HepG2 (cell line): ENCODE data around the gene NOM1. TPM values are rescaled to one million over a fixed set of nuclear protein-coding genes. Genes with fewer than 3 reads are reported as not detected.

Experiments
- ATAC-seq: fragments of 200-7000 bp; cut with Tn5 transposase; 3 replicates; pipeline ENCODE4 v1.9.1; 2020; ENCODE audit warnings: mild to moderate bottlenecking, moderate library complexity
- BruUV-seq: library from RNA; stranded (reverse); fragments of 400-500 nt; replicated peaks from 2 replicates; lab custom pipeline; 2021; lab: Mats Ljungman, UMichigan
- CTCF ChIA-PET: fragments of 300-600 bp; formaldehyde crosslinking; extraction: SDS; loops from one replicate; lab custom pipeline; 2021; ENCODE audit warnings: low total read pairs, inconsistent platforms, low intra/inter-chr PET ratio; lab: Yijun Ruan, JAX
- POLR2A ChIA-PET: fragments of 350-600 bp; sonication (Branson Sonifier 250); formaldehyde crosslinking; loops from one replicate; lab custom pipeline; 2020; ENCODE audit warnings: antibody characterized with exemption, inconsistent platforms; lab: Yijun Ruan, JAX
- DNase-seq: peaks from one replicate; pipeline ENCODE4 v3.0.0-alpha.2; 2015; ENCODE audit warnings: low spot score
- FAIRE-seq: peaks from 3 replicates; lab custom pipeline; 2011; peaks lifted over from hg19 to GRCh38; lab: Jason Lieb, UNC
- H2AFZ ChIP-seq: one replicate; pipeline ENCODE4 v1.6.1; 2011; ENCODE audit warnings: low read length, inconsistent platforms
- H3K27ac ChIP-seq: fragments of 300-600 bp; 3 replicates; pipeline ENCODE4 v1.8.0; 2011; ENCODE audit warnings: mixed run types, mild to moderate bottlenecking, mixed read lengths, low read length, inconsistent platforms; ENCODE audit not compliant: insufficient read depth; ENCODE audit errors: extremely low read length
- H3K27me3 ChIP-seq, 2 experiments: fragments of 200-600 bp in 1 of 2; 2 replicates in 1 of 2; 3 replicates in 1 of 2; pipeline versions ENCODE4 v1.6.0 to v1.8.0; 2011; ENCODE audit warnings: low read length in 2 of 2, mild to moderate bottlenecking in 2 of 2, moderate library complexity in 2 of 2, inconsistent platforms in 1 of 2; ENCODE audit not compliant: insufficient read depth in 2 of 2, control insufficient read depth in 1 of 2
- H3K36me3 ChIP-seq, 2 experiments: fragments of 200-600 bp in 1 of 2; replicated peaks in 1 of 2; 2 replicates in 1 of 2; 3 replicates in 1 of 2; pipeline versions ENCODE4 v1.5.1 to v1.8.0; 2011; ENCODE audit warnings: low read length in 2 of 2, inconsistent platforms in 1 of 2; ENCODE audit not compliant: insufficient read depth in 2 of 2, control insufficient read depth in 1 of 2
- H3K4me1 ChIP-seq: 2 replicates; pipeline ENCODE4 v1.5.1; 2012; ENCODE audit warnings: low read length, inconsistent platforms; ENCODE audit not compliant: insufficient read depth
- H3K4me2 ChIP-seq: 2 replicates; pipeline ENCODE4 v1.6.0; 2011; ENCODE audit warnings: low read depth, low read length, inconsistent platforms
- H3K4me3 ChIP-seq, 3 experiments: fragments of 200-600 bp in 1 of 3; sonication (generic), shearing (Covaris generic) in 1 of 3; replicated peaks in 1 of 3; 2 replicates each; pipeline ENCODE4 v1.5.1; 2011 to 2016; ENCODE audit warnings: low read length in 3 of 3, inconsistent platforms in 2 of 3, low read depth in 2 of 3, mild to moderate bottlenecking in 2 of 3, control low read depth in 1 of 3, mixed read lengths in 1 of 3; ENCODE audit not compliant: insufficient read depth in 1 of 3
- H3K79me2 ChIP-seq: one replicate; pipeline ENCODE4 v1.6.1; 2011; ENCODE audit warnings: low read length, inconsistent platforms; ENCODE audit not compliant: insufficient read depth
- H3K9ac ChIP-seq: 2 replicates; pipeline ENCODE4 v1.6.0; 2011; ENCODE audit warnings: mild to moderate bottlenecking, low read depth, low read length, inconsistent platforms; ENCODE audit not compliant: insufficient read depth
- H3K9me3 ChIP-seq: 2 replicates; pipeline ENCODE4 v1.5.1; 2012; ENCODE audit warnings: mild to moderate bottlenecking, low read length
- H4K20me1 ChIP-seq: 2 replicates; pipeline ENCODE4 v1.6.0; 2011; ENCODE audit warnings: inconsistent platforms, mild to moderate bottlenecking, low read length, moderate library complexity; ENCODE audit not compliant: insufficient read depth
- CEBPZ ChIP-seq: IDR thresholded peaks from 2 replicates; pipeline ENCODE4 v1.6.1; 2012; ENCODE audit warnings: low read length, improper control_type of control experiment
- IKZF4 ChIP-seq: sonication (generic); formaldehyde crosslinking; IDR thresholded peaks from 2 replicates; pipeline ENCODE4 v1.5.1; 2020; ENCODE audit warnings: borderline replicate concordance, mild to moderate bottlenecking, low read depth, missing genetic modification reagents; ENCODE audit errors: not compliant biosample characterization
- JARID2 ChIP-seq: sonication (generic); formaldehyde crosslinking; IDR thresholded peaks from 2 replicates; pipeline ENCODE4 v1.8.1; 2023; ENCODE audit warnings: missing genetic modification reagents, inconsistent platforms; ENCODE audit not compliant: insufficient replicate concordance
- ONECUT2 ChIP-seq: sonication (generic); formaldehyde crosslinking; IDR thresholded peaks from 2 replicates; pipeline ENCODE4 v1.4.0; 2020; ENCODE audit warnings: missing genetic modification reagents
- PAF1 ChIP-seq: IDR thresholded peaks from 2 replicates; pipeline ENCODE4 v1.6.1; 2016; ENCODE audit warnings: missing genetic modification reagents, missing compliant biosample characterization
- RORA ChIP-seq: sonication (generic); formaldehyde crosslinking; IDR thresholded peaks from 2 replicates; pipeline ENCODE4 v1.5.0; 2020; ENCODE audit warnings: mild to moderate bottlenecking, missing genetic modification reagents, moderate library complexity
- SIX1 ChIP-seq: sonication (generic); formaldehyde crosslinking; IDR thresholded peaks from 2 replicates; pipeline ENCODE4 v1.4.0; 2020; ENCODE audit warnings: missing genetic modification reagents, borderline replicate concordance
- TCF12 ChIP-seq, 2 experiments: fragments of 450-650 bp in 1 of 2; sonication (generic) in 1 of 2; formaldehyde crosslinking in 1 of 2; IDR thresholded peaks; 2 replicates each; pipeline versions ENCODE4 v1.6.1 to v1.8.0; 2017 to 2022; ENCODE audit warnings: antibody characterized with exemption in 1 of 2, mild to moderate bottlenecking in 1 of 2, missing genetic modification reagents in 1 of 2, moderate library complexity in 1 of 2
- ZEB1 ChIP-seq: IDR thresholded peaks from 2 replicates; pipeline ENCODE4 v1.6.1; 2012; ENCODE audit warnings: mild to moderate bottlenecking, low read depth, inconsistent platforms; ENCODE audit not compliant: insufficient replicate concordance
- ZNF747 ChIP-seq: sonication (generic); formaldehyde crosslinking; IDR thresholded peaks from 2 replicates; pipeline ENCODE4 v1.8.1; 2023; ENCODE audit warnings: missing genetic modification reagents, mild to moderate bottlenecking, borderline replicate concordance
- ZSCAN29 ChIP-seq: sonication (generic); formaldehyde crosslinking; conservative IDR thresholded peaks from 2 replicates; pipeline ENCODE4 v1.4.0; 2020; ENCODE audit warnings: mild to moderate bottlenecking, missing genetic modification reagents
- WGBS: methylation state at CpG from one replicate; pipeline ENCODE4 v1.1.6; 2017; ENCODE audit warnings: low lambda C conversion rate; 5-methylcytosine and 5-hydroxymethylcytosine counted together
- in situ Hi-C: cut with HindIII; loops from 2 replicates; pipeline ENCODE4 v1.10.0; 2017; ENCODE audit warnings: low pct_unique_long_range_greater_than_20kb; ENCODE audit not compliant: extremely low pct_ligation_motif_present
- intact Hi-C: fragments of 100-400 bp; cut with micrococcal nuclease; formaldehyde crosslinking; loops from one replicate; pipeline ENCODE4 v1.10.0; 2022; ENCODE audit not compliant: unreplicated experiment
- polyA plus RNA-seq, 8 experiments: library from polyadenylated mRNA; depleted of rRNA in 3 of 8; stranded (reverse) in 7 of 8; unstranded in 1 of 8; fragments of >200 nt; fragmentation: Illumina TruSeq in 4 of 8; extraction: Trizol in 4 of 8; gene quantifications; 2 replicates each; pipeline versions ENCODE4 v1.2.1 to v1.2.3, GENCODE V29; 2011 to 2016; ENCODE audit warnings: low read depth in 4 of 8, missing spikeins in 1 of 8, mixed read lengths in 1 of 8; ENCODE audit not compliant: insufficient read depth in 1 of 8
- total RNA-seq, 5 experiments: library from RNA; depleted of rRNA; stranded (reverse); fragments of >200 nt; fragmentation: Illumina TruSeq; extraction: Trizol; gene quantifications; 2 replicates each; pipeline ENCODE4 v1.2.3, GENCODE V29; 2016; ENCODE audit warnings: low read depth in 1 of 5
- TF ChIP-seq, protein P1 (sequence below): sonication (generic); formaldehyde crosslinking; IDR thresholded peaks from 2 replicates; pipeline ENCODE4 v1.4.0; 2020; ENCODE audit warnings: missing genetic modification reagents
- TF ChIP-seq, protein P2 (sequence below): sonication (generic); formaldehyde crosslinking; IDR thresholded peaks from 2 replicates; pipeline ENCODE4 v1.8.0; 2022; ENCODE audit warnings: low read depth, missing genetic modification reagents

NOM1 gene
- total and polyA plus RNA-seq, 2 of the 13 experiments (the other 11 are each of a cell fraction or from before 2014, with no cell fraction given), result 14.2 to 26.2 TPM

- FAIRE-seq (no peak), ATAC-seq (peak; percentile 6; the same call in 1 of the 3 replicates), DNase-seq (no peak)
- Histone ChIP-seq H3K9ac (no peak overlapping the region), H4K20me1 (no peaks in the 10 kb centered on the region), H3K36me3 (no peaks in the 10 kb centered on the region), H3K4me3 (no peak overlapping the region; a peak in 1 of 6 replicates), H3K79me2 (peaks cover 3% of the 10 kb centered on the region), H3K27me3 (peaks cover 12 to 77% of the 10 kb centered on the region in 2 experiments), H3K9me3 (no peaks in the 10 kb centered on the region), H3K27ac (no peak overlapping the region), H3K4me1 (peaks cover 62% of the 10 kb centered on the region), H3K4me2 (peak overlapping the region; percentile 49), H2AFZ (no peak overlapping the region)
- WGBS, result 41% methylated on average over 13 of the region's 13 CpGs
- ChIA-PET POLR2A (interaction anchor here (1.1 to 1.4 kb wide), 2 partner anchors 26 to 124 kb away, joined by 3 read pairs; partner anchors contain the start of gene UBE3C), CTCF (no interaction called here)
- in situ Hi-C loops (no loop called here), intact Hi-C loops (loop anchor here (10.0 kb wide), 1 partner anchor 121 kb away; the partner anchor contains the start of gene UBE3C)
- no TSS peak for BruUV-seq
- no peak for TF ChIP-seq TCF12 (IDR thresholded peaks at IDR 0.05)
- TF ChIP-seq TCF12 (CRISPR knock-in tag; IDR thresholded peaks at IDR 0.05), result no peak
- peak; percentile 34 for TF ChIP-seq ZEB1
- TF ChIP-seq CEBPZ, result no peak
- TF ChIP-seq SIX1 (CRISPR knock-in tag), result no peak
- no peak for TF ChIP-seq RORA (CRISPR knock-in tag)
- TF ChIP-seq ONECUT2 (CRISPR knock-in tag), result peak; percentile 79; the same call in 1 of the 2 replicates
- TF ChIP-seq PAF1 (CRISPR knock-in tag), result no peak
- no peak for TF ChIP-seq IKZF4 (CRISPR knock-in tag)
- TF ChIP-seq, protein P1, sequence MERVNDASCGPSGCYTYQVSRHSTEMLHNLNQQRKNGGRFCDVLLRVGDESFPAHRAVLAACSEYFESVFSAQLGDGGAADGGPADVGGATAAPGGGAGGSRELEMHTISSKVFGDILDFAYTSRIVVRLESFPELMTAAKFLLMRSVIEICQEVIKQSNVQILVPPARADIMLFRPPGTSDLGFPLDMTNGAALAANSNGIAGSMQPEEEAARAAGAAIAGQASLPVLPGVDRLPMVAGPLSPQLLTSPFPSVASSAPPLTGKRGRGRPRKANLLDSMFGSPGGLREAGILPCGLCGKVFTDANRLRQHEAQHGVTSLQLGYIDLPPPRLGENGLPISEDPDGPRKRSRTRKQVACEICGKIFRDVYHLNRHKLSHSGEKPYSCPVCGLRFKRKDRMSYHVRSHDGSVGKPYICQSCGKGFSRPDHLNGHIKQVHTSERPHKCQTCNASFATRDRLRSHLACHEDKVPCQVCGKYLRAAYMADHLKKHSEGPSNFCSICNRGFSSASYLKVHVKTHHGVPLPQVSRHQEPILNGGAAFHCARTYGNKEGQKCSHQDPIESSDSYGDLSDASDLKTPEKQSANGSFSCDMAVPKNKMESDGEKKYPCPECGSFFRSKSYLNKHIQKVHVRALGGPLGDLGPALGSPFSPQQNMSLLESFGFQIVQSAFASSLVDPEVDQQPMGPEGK (CRISPR knock-in tag), result peak; percentile 21; the same call in 1 of the 2 replicates
- TF ChIP-seq, protein P2, sequence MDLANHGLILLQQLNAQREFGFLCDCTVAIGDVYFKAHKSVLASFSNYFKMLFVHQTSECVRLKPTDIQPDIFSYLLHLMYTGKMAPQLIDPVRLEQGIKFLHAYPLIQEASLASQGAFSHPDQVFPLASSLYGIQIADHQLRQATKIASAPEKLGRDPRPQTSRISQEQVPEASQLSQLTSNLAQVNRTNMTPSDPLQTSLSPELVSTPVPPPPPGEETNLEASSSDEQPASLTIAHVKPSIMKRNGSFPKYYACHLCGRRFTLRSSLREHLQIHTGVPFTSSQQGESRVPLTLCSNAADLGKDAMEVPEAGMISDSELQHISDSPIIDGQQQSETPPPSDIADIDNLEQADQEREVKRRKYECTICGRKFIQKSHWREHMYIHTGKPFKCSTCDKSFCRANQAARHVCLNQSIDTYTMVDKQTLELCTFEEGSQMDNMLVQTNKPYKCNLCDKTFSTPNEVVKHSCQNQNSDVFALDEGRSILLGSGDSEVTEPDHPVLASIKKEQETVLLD, result no peak
- no peak for TF ChIP-seq JARID2 (CRISPR knock-in tag)
- TF ChIP-seq ZSCAN29, result no peak
- no peak for TF ChIP-seq ZNF747 (CRISPR knock-in tag)
These were observed 64.4 kb downstream of the NOM1 start for GRCh38 chr7:157013602-157014549.
